Subcutaneous abdominal adipose tissue (tissue), 5 donors: ENCODE measurements around the gene INSYN2A.
A peak's percentile ranks its signal among the peaks of the same experiment; 100 is the strongest.

Experiments
- H3K27ac ChIP-seq: one replicate; pipeline ENCODE4 v1.7.0; 2013; ENCODE audit warnings: low read depth, mild to moderate bottlenecking, inconsistent platforms, low read length, moderate library complexity
- H3K27me3 ChIP-seq, 5 donors: one replicate each; pipeline ENCODE4 v1.7.0; 2013; ENCODE audit warnings: low read length in 5 of 5, inconsistent platforms in 1 of 5; ENCODE audit not compliant: control insufficient read depth in 5 of 5, insufficient read depth in 4 of 5
- H3K36me3 ChIP-seq, 5 donors: one replicate each; pipeline ENCODE4 v1.7.0; 2013; ENCODE audit warnings: low read length in 5 of 5; ENCODE audit not compliant: control insufficient read depth in 5 of 5, insufficient read depth in 5 of 5
- H3K4me1 ChIP-seq, 5 donors: one replicate each; pipeline ENCODE4 v1.7.0; 2013; ENCODE audit warnings: low read length in 5 of 5, mild to moderate bottlenecking in 3 of 5, moderate library complexity in 1 of 5; ENCODE audit not compliant: control insufficient read depth in 5 of 5, insufficient read depth in 5 of 5
- H3K4me3 ChIP-seq, 5 donors: one replicate each; pipeline ENCODE4 v1.7.0; 2013; ENCODE audit warnings: low read length in 5 of 5, low read depth in 1 of 5
- H3K9ac ChIP-seq, 5 donors: one replicate each; pipeline ENCODE4 v1.7.0; 2013; ENCODE audit warnings: low read length in 5 of 5, mild to moderate bottlenecking in 4 of 5, moderate library complexity in 3 of 5
- H3K9me3 ChIP-seq, 5 donors: one replicate each; pipeline ENCODE4 v1.7.0; 2013; ENCODE audit warnings: low read length in 5 of 5; ENCODE audit not compliant: control insufficient read depth in 5 of 5
- donor health status: healthy.
- donor health status: healthy.
- donor health status: healthy.
- donor health status: healthy.
- donor health status: healthy.

The INSYN2A gene, protein sequence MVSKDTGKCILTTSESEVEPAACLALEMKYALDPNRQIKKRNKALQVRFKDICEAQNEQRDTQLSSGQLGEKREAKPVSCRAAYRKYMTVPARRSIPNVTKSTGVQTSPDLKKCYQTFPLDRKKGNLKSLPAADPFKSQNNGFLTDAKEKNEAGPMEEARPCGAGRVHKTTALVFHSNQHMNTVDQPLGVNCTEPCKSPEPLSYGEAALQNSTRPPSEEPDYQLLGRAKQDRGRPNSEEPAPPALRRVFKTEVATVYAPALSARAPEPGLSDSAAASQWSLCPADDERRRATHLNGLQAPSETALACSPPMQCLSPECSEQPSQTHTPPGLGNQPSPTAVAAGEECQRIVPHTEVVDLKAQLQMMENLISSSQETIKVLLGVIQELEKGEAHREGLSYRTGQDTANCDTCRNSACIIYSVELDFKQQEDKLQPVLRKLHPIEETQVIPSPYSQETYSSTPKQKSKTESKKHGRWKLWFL

DNA sequence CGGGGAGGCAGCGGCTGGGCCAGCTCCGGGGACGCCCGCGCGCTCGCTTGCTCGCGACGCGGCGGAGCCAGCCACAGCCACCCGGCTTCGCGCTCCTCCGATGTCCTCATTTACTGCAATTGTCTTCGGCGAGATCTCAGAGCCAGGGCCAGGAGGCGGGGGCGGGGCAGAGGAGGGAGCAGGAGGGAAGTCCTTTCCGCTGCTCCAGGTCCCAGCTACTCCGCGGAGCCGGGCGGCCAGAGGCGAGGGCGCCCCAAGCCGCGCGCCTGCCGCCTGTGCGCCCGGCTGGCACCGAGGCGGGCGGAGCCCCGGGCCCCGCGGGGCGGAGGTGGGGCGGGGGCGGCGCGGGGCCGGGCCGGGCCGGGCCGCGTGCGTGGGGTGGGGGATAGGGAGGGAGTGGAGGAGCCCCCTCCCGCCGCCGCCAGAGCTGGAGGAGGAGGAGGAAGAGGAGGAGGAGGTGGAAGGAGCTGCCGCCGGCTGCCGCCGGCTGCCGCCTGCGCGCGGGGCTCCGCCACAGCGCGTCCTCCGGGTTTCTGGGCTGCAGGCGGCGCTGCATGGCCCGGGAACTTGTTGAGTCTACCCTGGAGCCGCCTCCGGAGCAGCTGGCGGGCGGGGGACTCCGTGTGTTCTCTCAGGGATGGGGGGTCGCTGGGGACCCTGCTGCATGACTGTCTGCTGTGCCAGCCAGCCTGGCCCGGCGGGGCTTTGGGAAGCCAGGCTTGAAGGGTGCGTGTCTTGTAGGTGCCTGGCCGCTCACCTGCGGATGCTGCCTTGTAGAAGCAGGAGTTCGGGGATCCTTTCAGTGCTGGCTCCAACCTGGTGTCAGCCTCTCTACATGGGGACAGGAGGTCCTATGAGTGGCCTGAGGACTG is at the start of gene INSYN2A:
Gene INSYN2A (minus strand): TSS at position 310 of the 872 bp plus-strand sequence. CDS start 20,196 bp downstream, outside the sequence.
- Histone ChIP-seq H3K4me1 (peaks cover 0 to 21% (median 17%) of the 10 kb centered on the region in 5 donors), H3K4me3 (peak within 1 kb of the TSS in 4 of 5 donors; percentile 40 to 67 (median 54)), H3K36me3 (peaks cover 0 to 9% (median 0%) of the 10 kb centered on the region in 5 donors), H3K27ac (no peak within 1 kb of the TSS), H3K27me3 (peaks cover 0 to 17% (median 10%) of the 10 kb centered on the region in 5 donors), H3K9ac (no peak within 1 kb of the TSS), H3K9me3 (no peaks in the 10 kb centered on the region)

DNA sequence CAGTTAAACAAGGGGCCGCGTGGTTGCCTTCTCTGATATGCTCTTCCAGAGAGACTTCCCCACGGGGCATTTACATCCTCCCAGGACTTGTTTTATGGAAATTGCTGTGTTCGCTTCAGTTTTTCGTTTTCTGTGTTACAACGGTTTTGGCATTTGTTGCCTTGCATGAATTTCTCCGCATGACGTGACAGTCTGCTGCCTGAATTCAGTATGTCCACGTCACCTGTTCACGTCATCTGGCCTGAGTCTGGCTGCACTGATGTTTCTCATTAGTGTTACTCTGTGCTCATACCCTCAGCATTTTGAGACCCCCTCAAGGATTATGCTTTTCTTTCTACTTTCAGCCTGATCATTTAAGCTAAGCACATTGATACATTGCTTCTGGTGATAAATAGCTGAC is 49.1 kb upstream of the INSYN2A start:
- no peaks in the 10 kb centered on the region for H3K9me3 ChIP-seq
- H3K4me3 ChIP-seq: no peak overlapping the region
- H3K36me3 ChIP-seq: peaks cover 0 to 21% (median 12%) of the 10 kb centered on the region in 5 donors
- no peak overlapping the region for H3K27ac ChIP-seq
- H3K27me3 ChIP-seq: no peaks in the 10 kb centered on the region
- peaks cover 0 to 12% (median 7%) of the 10 kb centered on the region in 5 donors for H3K4me1 ChIP-seq
- no peak overlapping the region for H3K9ac ChIP-seq

DNA sequence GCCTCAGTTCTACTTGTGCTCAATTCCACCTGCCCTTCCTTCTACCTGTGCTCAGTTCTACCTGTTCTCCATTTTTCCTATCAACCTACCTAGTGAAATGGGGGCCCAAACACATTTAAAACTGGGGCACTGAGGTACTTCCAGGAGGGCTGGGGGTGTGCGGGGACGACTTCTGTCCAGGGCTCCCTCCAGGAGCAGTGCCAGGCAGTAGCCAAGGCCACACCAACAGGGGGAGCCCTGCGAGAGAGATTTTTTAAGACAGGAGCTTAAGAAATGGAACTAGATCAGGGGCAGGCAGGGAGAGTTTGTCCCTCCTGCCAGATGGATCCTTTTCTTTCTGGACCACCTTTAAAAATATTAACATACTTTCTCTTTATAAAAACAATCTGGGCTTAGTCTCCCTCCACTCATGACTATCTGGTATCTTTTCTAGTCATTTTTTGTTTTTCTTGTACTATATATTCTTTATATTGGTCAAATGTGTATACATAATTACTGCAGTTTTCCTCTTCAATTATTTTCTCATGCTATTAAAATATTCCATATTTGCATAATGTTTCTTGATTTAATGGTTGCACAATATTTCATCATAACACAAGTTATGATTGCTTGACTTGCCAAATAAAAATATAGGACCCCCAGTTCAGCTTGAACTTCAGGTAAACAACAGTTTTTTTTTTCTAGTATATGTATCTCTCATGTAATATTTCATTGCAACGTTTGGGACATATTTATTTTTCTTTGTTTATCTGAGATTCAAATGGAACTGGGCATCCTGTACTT is 47.3 kb upstream of the INSYN2A start:
- H3K36me3 ChIP-seq: peaks cover 0 to 13% (median 6%) of the 10 kb centered on the region in 5 donors

DNA sequence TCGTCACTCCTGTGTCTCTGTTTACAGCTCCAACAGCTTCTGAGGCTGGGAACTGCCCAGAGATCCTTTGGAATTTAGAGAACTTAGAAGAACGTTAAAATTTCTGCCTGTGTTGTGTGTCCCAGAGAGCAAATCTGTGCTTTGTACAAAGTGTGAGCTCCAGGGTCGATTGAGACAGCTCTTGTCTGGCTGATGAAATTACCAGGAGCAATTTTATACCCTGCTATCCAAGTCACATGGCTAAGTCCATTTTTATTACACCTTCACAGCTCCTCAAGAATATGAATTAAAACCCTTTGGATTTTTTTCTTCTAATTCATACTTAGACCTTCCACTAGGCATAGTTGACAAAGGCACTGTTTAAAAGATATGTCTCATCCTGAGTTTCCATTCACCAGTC is 46.5 kb upstream of the INSYN2A start:
- H3K27me3 ChIP-seq: no peaks in the 10 kb centered on the region
- peaks cover 0 to 12% (median 7%) of the 10 kb centered on the region in 5 donors for H3K4me1 ChIP-seq
- peaks cover 0 to 6% (median under 1%) of the 10 kb centered on the region in 5 donors for H3K36me3 ChIP-seq
- no peak overlapping the region for H3K27ac ChIP-seq
- peak overlapping the region in 1 of 5 donors; percentile 56 for H3K9ac ChIP-seq
- H3K4me3 ChIP-seq: no peak overlapping the region
- no peaks in the 10 kb centered on the region for H3K9me3 ChIP-seq

More for the DNA sequence above, 47.3 kb upstream of the INSYN2A start:
- peaks cover 0 to 12% (median 7%) of the 10 kb centered on the region in 5 donors for H3K4me1 ChIP-seq
- no peak overlapping the region for H3K4me3 ChIP-seq
- no peak overlapping the region for H3K9ac ChIP-seq
- no peaks in the 10 kb centered on the region for H3K9me3 ChIP-seq
- H3K27me3 ChIP-seq: no peaks in the 10 kb centered on the region
- no peak overlapping the region for H3K27ac ChIP-seq

DNA sequence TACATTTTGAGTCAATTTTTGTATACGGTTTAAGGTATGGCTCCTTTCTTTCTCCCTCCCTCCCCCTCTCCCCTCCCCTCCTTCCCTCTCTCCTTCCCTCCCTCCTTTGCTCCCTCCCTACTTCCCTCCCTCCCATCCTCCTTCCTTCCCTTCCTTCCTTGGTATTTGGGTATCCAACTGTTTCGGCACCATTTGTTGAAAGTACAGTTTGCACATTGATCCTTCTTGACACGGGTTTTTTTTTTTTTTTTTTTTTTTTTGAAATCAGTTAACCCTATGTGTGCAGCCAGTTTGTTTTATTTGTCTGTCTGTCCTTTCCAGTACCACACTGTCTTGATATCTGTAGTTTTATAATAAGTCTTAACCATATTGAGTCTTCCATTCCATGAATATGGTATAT is 39.9 kb upstream of the INSYN2A start:
- H3K36me3 ChIP-seq: no peaks in the 10 kb centered on the region
- no peak overlapping the region for H3K9ac ChIP-seq
- no peaks in the 10 kb centered on the region for H3K4me1 ChIP-seq
- no peaks in the 10 kb centered on the region for H3K27me3 ChIP-seq
- no peaks in the 10 kb centered on the region for H3K9me3 ChIP-seq
- no peak overlapping the region for H3K4me3 ChIP-seq
- no peak overlapping the region for H3K27ac ChIP-seq

DNA sequence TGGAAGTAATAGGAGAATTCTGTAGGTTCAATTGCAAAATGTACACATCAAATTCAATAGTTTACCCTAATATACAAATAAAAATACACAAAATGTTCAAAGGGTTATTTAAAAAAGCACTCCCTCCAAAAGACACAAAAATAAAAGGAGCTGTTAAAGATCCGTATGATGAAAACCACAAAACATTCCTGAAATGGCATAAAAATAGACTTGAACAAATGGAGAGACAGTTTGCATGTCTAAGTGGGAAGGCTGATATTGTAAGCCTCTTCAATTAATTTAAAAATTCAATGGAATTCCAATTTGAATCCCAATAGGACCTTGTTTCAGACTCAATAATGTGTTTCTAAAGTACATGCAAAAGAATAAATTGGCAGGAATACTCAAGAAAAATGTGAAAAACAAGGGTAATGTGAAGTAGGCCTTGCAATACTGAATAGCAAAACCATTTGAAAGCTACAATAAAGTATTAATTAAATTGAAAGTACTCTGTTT is 38.0 kb upstream of the INSYN2A start:
- no peaks in the 10 kb centered on the region for H3K4me1 ChIP-seq
- no peaks in the 10 kb centered on the region for H3K27me3 ChIP-seq
- no peak overlapping the region for H3K4me3 ChIP-seq
- H3K9me3 ChIP-seq: no peaks in the 10 kb centered on the region
- no peak overlapping the region for H3K27ac ChIP-seq
- H3K9ac ChIP-seq: no peak overlapping the region
- H3K36me3 ChIP-seq: no peaks in the 10 kb centered on the region

DNA sequence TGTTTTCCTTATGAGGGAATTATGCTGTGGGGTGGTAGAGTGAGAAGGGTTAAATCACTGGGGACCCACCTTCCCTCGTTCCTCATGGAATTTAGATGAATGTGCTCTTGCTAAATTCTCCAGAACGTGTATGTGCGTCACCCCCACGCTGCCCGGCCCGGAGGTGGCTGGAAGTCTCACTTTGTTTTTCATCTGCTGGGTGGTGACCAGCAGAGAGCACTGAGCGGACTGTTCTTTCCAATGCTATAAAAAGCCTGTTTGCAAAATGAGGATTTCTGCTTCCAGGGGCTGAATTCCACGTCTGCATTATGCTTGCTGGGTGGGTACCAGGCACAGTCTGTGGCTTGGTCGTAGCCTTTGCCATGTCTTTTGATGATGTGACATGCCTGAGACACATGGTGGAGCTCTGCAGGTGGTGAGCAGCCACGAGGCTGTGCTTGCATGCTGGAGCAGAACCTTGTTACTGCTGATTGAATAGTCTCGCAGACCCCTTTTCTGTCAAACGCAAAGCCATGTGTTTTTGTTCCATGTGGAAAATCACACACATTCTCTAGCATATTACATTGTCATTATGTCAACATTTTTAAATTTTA is 31.9 kb upstream of the INSYN2A start:
- no peaks in the 10 kb centered on the region for H3K9me3 ChIP-seq
- H3K36me3 ChIP-seq: peaks cover 0 to 5% (median 0%) of the 10 kb centered on the region in 5 donors
- no peak overlapping the region for H3K27ac ChIP-seq
- no peak overlapping the region for H3K4me3 ChIP-seq
- H3K4me1 ChIP-seq: peaks cover 0 to 5% (median 0%) of the 10 kb centered on the region in 5 donors
- H3K9ac ChIP-seq: no peak overlapping the region
- no peaks in the 10 kb centered on the region for H3K27me3 ChIP-seq

DNA sequence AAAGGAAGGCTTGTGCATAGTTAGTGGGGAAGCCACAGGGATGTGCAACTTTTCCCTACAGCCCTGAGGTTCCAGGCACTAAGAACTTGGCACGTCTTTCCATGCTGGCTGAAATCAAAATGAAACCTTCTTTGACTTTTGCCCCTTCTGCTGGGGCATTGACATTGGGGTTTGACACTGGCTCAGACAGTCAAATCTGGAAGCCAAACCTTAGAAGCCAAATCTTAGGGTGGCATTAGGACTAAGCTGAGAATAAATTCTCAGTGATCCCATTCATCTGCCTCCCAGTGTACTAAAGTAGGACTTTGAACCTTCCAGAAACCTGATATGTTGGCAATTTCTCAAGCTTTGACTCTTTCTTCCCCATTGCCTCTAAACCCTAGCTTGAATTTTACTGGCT is 31.3 kb upstream of the INSYN2A start:
- Histone ChIP-seq H3K9me3 (no peaks in the 10 kb centered on the region), H3K27me3 (no peaks in the 10 kb centered on the region), H3K27ac (no peak overlapping the region), H3K4me3 (no peak overlapping the region), H3K4me1 (peaks cover 0 to 5% (median 0%) of the 10 kb centered on the region in 5 donors), H3K9ac (no peak overlapping the region), H3K36me3 (peaks cover 0 to 5% (median 0%) of the 10 kb centered on the region in 5 donors)

DNA sequence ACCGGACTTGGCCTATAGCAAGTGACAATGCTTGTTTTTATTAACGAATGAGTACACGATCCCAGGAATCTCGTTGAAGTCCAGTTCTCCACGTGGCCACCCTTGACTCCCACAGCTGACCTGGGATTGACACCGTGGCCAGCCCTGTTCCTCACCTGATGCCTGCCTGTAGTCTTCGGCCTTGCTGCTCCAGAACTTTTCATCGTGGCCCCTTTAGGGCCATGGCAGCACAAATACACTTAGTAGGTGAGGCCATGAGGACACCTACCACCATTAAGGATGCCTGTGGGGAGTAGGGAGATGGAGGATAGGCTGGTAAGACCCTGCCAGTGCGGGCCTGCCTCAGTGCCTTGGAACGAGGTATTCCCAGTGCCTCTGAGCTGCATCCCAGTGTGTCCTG is 30.6 kb upstream of the INSYN2A start:
- H3K36me3 ChIP-seq: peaks cover 0 to 5% (median 0%) of the 10 kb centered on the region in 5 donors
- H3K4me1 ChIP-seq: peaks cover 0 to 5% (median 0%) of the 10 kb centered on the region in 5 donors
- H3K4me3 ChIP-seq: no peak overlapping the region
- H3K9ac ChIP-seq: no peak overlapping the region
- H3K9me3 ChIP-seq: no peaks in the 10 kb centered on the region
- no peaks in the 10 kb centered on the region for H3K27me3 ChIP-seq
- H3K27ac ChIP-seq: no peak overlapping the region
